Measurements from ENCODE around the gene HSPG2.
A peak's percentile ranks its signal among the peaks of the same experiment; 100 is the strongest.
"Not testable (repeated sequence)": the region's sequence is repeated elsewhere in the genome, so short reads cannot be mapped to it uniquely, and the experiment has no call there.

Gene HSPG2

DNA sequence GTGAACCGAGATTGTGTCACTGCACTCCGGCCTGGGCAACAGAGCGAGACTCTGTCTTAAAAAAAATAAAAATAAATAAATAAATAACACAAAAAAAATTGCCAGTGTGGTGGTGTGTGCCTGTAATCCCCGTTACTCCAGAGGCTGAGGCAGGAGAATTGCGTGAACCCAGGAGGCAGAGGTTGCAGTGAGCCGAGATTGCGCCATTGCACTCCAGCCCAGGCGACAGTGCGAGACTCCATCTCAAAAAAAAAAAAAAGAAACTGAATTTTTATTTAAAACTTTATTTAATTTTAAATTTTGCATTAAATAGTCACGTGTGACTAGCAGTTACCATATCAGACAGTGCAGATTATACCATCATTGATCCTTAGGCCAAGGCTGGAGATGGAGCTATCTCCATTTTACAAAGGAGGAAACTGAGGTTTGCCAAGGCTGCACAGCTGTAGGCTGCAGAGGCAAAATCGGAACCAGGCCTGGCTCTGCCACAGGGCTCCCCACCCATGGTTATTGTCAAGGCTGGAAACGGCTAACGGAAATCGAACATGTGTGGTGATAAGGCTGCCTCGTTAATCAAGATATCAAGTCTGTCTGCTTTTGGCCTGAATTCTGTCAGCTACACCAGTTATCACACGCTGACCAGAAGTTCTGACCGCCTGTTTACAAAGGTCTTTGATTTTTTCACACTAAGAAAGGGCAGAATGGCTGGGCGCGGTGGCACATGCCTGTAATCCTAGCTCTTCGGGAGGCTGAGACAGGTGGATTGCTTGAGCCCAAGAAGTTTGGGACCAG, 20.5 kb downstream of the HSPG2 start:
- no peak overlapping the region for H3K27ac ChIP-seq
- no peak for DNase-seq (ENCODE audit: low read depth, low spot score)

DNA sequence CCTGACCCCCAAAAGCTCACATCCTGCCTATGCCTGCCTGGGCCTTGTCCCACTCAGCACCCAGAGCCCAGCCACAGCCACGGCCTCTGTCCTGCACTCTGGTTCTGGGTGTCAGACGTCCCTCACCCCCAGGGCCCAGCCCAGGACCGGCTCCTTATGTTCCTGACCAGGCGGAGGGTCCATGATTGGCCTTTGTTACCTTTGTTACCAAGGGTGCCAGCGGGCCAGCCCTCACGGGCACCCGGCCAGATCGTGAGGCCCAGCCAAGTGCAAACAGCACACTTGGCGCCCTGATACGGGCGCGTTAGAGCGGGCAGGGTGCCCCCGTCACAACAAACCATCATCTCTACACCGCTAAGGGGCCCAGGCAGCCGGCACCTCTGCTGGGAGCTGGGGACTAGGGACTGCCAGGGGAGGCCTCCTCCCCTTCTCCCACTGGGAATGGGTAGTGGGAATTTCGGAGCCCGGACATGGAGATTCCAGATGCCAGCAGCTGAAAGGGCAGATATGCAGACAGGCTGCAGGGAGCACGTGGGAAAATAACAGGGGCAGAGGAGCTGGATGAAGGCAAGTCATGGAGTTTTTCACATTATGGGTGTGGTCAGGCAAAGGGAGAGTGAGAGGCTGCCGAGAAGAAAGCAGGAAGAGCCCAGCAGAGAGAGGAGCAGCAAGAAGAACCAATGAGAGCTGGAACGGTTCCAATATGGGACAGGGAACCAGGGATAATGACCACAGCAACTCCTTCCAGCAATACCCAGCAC, 22.1 kb downstream of the HSPG2 start:
- H3K27ac ChIP-seq, result no peak overlapping the region
- DNase-seq (ENCODE audit: low read depth, low spot score), result no peak

DNA sequence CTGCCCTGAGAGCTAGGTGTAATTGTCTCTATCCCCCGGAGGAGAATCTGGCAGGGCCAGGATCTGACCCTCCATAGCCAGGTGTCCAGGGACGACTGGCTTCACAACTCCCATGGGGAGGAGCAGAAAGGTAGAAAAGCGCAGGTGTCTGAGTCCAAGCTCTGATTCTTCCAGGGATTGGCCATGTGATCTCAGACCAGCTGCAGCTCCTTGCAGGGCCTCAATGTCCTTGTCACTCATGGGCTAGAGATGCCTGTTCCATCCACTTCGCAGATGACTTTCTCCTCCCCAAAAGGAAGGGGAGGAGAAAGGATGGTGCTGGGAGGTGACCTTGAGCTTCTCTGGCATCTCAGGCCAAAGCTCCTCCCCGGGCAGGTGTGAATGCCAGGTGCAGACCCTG, 22.7 kb downstream of the HSPG2 start:
- H3K27ac ChIP-seq, result no peak overlapping the region
- DNase-seq (ENCODE audit: low read depth, low spot score), result no peak

DNA sequence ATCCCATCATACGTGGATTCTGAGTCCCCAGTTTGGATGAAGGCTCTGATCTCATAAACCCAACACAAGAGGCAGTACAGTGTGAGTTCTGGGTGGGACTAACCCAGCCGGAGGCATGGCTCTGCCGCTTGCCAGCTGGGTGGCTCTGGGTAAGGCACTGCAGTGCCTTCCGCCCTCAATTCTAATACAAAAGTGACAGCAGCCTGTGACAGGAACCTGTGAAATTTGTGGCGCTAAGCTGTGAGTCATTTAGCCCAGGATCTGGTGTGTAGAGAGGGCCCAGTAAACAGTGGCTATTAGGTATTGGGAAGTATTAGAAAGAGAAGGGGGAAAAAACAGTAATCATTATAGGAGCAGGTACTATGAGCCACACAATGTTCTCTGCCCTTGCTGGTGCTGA, 23.3 kb downstream of the HSPG2 start:
- H3K27ac ChIP-seq, result no peak overlapping the region
- DNase-seq (ENCODE audit: low read depth, low spot score), result no peak

DNA sequence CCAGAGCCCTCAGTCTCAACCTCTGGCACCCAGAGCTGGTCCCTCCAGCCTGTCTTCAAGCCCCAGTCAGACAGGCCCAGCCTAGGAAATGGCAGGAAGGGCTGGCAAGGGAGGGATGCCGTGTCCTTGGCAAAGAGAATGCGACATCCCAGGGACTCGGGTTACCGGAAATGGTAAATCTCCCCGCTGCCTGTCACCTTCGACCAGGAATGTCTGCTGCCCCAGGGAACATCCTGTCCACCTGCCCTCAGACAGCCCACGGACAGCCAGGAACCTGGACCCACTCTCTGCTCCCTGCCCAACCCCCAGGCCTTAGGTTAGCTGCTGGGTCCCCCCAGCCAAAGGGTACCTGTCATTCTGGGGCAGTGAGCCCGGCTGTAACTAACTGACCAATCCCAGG, 23.9 kb downstream of the HSPG2 start:
- no peak overlapping the region for H3K27ac ChIP-seq
- no peak for DNase-seq (ENCODE audit: low read depth, low spot score)

DNA sequence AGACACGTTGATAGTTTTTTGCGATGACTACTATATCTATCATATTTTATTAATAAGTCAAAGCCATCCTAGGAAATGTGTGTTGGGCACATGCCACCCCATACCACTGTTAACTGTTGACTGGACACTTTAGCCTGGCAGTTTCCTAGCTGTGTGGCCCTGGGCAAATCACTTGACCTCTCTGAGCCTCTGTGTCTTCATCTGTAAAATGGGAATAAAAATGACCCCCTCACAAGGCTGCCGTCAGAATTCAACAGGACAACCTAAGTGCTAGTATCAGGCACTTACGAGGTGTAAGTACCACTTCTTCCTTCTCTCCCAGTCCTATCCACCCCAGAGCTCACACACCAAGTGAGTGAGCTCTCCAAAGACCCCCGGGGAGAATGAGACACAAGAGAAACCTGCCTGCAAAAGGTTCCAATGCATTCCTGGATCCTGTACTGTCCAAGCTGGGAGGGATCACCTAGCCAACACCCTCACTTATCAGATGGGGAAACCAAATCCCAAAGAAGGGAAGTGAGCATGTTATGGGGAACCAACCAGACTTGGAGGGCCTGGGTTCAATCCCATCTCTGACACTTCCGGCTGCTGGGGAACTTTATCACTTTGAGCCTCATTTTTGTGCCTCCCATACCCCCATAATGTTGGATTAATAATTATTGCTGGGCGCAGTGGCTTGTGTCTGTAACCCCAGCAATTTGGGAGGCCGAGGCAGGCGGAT, 24.9 kb downstream of the HSPG2 start:
- H3K27ac ChIP-seq, result no peak overlapping the region
- DNase-seq (ENCODE audit: low read depth, low spot score), result no peak

DNA sequence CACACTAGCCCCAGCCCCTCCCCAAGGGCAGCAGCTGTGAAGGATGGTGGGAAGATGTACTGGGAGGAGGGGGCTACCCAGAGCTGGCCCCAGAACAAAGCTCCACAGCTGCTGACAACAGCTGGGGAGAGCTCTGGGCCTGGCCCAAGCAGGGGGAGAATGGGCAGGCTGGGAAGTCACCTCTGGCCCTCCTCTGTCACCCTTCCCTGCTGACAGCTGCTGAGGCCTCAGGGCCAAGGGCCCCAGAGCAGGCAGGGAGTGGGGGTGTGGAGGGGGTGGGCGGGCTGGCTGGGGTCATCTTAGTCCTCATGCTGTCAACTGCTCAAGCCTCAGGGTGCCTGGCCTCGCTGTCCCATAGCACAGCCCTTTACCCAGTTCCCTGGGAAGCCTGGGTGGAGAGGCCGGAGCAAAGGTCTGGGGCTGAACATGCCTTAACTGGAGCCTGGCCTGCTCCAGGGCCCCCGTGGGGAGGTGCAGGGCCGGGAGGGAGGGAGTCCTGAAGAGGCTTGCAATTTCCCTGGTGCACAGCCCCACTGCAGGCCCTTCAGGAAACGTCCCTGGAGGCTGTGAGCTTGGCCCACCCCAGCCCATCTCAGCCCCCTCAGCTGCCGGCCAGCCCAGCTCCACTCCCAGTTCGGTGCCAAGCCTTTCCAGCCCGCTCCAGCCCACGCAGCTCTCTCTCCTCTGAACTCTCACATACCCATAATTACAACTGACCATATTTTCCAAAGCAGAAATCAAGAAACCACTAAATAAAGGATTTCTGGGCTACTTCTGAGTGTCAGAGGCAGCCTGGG, 25.7 kb downstream of the HSPG2 start:
- DNase-seq (ENCODE audit: low read depth, low spot score), result no peak
- no peak overlapping the region for H3K27ac ChIP-seq

DNA sequence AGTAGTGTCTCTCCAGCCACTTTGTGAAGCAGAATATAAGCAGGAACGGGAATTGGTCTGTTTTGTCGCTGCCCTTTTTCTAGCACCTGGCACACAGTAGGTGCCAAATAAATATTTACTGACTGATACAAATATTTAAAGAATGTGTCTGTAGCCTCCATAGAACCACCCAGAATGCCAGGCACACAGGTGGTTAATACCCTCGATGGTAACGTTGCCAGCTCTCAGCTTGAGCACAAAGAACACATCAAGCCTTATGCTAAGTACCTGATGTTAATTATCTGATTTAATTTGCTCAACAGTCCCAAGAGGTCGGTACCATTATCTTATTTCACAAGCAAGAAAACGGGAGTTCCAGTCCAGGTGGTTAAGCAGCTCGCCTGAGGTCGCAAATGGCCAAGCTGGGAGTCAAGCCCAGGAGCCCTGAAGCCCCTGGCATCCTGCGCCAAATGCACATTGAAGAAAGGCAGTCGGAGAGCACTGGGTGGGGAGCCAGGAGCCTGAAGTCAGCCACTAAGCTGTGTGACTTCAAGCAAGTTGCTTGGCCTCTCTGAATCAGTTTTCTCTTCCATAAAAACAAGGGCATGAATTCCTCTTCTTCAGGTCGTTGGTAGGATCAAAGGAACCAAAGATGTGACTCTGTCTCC, 26.4 kb downstream of the HSPG2 start:
- no peak overlapping the region for H3K27ac ChIP-seq
- no peak for DNase-seq (ENCODE audit: low read depth, low spot score)

DNA sequence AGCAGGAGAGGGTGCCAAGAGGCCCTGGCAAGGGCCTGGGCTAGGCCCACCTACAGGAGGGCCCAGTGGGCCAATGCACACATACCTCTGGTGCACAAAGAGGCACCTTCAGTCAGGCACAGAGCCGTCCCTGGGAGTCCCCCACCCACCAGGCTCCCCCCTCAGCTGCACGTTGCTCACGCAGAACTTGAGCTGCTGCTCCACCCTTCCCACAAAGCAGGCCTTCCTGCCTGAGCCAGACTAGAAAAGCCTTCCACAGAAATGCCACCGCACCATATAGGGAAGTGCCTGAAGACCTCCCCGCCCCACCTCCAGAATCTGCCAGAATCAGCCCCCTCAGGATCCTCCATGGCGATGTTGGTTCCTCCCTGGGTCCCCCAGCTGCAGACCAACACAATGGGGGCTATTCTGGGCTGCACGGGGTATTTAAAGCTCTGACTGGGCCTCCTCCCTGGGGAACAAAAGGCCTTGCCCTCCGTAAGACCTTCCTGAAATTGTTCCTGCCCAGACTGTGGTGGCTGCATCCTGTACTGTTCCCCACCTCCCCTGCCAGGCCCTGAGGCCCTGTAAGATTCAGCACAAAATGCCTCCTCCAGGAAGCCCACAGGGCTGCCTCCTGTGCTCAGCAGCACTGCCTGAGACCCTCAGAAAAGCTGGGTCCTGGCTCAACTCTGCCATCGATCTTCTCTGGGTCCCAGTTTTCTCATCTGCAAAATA, 27.2 kb downstream of the HSPG2 start:
- no peak for DNase-seq (ENCODE audit: low read depth, low spot score)
- H3K27ac ChIP-seq, result no peak overlapping the region

DNA sequence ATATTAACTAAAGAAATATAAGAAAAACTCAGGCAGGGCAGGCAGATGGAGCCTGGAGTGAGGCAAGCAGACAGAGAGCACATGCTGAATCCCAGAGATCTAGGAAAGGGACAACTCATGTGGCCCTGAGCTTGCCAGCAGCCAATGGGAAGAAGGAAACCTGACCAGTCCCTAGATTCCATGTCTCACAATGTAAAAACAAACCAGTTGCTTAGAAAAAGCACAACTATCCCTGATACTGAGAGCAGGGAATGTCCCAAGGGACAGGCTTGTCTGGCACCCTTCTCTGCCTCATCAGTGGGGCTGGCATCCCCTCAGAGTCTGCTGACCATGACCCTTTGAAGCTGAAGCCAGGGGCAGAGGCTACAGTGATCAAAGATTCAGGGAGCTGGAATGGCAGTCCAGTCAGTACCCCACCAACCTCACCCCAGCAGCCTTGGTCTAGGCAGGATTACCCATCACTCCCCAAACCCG, 27.8 kb downstream of the HSPG2 start:
- H3K27ac ChIP-seq, result no peak overlapping the region
- no peak for DNase-seq (ENCODE audit: low read depth, low spot score)

DNA sequence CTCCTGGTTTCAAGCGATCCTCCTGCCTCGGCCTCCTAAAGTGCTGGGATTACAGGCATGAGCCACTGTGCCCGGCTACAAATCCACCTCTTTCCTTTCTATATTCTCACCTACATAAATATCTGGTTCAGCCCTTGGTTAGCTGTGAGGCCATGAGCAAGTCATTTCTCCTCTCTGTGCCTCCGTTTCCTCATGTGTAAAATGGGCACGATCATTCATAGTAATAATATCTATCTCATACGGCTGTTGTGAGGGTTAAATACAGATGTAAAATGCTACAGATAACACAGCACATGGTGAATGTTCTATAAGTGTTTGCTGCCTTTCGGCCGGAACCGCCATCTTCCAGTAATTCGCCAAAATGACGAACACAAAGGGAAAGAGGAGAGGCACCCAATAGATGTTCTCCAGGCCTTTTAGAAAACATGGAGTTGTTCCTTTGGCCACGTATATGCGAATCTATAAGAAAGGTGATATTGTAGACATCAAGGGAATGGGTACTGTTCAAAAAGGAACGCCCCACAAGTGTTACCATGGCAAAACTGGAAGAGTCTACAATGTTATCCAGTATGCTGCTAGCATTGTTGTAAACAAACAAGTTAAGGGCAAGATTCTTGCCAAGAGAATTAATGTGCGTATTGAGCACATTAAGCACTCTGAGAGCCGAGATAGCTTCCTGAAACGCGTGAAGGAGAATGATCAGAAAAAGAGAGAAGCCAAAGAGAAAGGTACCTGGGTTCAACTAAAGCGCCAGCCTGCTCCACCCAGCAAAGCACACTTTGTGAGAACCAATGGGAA, 29.2 kb downstream of the HSPG2 start:
- not testable (repeated sequence) for H3K27ac ChIP-seq

DNA sequence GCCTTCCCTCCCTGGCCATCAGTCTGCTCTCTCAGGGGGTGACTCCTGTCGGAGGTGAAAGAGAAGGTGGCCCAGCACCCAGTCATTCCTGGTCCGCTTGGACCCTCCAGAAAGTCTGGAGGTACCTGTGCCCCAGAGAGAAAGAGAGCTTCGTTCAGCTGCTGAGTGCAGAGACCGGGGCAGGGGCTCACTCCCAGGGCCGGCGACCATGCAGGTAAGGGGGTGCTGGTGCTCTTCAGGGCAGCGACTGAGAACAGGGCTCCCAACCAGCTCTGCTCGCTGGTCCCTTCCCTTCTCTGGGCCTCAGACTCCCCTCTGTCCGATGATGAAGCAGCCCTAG, 30.1 kb downstream of the HSPG2 start:
- no peak for DNase-seq (ENCODE audit: low read depth, low spot score)
- no peak overlapping the region for H3K27ac ChIP-seq

More for the DNA sequence above, 29.2 kb downstream of the HSPG2 start:
- not testable (repeated sequence) for DNase-seq (ENCODE audit: low read depth, low spot score)

DNA sequence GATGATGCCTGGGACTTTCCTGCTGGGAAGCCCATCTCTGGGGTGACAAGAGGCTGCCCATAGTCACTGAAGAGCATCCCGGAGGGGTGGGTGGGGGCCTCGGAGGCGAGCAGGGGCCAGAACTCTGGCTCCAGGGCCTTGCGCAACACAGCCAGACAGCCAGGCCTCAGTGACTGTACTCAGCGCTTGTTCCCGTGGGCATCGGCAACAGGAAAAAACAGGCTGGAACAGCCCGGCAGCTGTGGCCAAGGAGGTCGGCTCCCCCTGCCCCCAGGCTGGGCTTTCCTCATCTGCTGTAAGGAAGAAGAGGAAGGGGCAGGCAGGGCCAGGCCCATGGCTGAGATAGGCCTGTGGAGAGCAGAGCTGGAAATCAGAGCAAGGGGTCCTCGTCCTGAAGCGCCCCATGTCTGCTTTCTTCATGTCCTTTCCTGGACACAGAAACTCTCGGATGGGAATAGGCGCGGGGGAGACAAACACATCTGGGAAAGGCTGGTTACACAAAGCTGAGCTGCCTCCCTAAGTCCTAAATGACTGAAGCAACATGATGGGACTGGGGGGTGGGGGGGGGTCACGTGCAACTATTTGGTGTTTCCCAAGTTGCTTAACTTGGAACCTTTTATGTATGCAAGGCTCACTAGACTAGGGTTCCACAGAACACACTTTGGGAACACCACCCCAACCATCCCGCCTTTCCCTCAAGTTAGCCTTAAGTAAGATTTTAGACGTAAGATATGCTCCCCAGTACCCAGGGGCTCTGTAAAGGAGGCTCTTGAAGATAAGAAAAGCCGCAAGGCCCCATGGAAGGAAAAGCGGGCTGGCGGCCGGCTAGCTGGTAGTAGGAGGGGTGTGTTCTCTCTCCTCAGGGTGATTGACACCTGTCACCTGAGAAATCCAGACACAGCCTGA, 30.7 kb downstream of the HSPG2 start:
- H3K27ac ChIP-seq, result no peak overlapping the region
- no peak for DNase-seq (ENCODE audit: low read depth, low spot score)

DNA sequence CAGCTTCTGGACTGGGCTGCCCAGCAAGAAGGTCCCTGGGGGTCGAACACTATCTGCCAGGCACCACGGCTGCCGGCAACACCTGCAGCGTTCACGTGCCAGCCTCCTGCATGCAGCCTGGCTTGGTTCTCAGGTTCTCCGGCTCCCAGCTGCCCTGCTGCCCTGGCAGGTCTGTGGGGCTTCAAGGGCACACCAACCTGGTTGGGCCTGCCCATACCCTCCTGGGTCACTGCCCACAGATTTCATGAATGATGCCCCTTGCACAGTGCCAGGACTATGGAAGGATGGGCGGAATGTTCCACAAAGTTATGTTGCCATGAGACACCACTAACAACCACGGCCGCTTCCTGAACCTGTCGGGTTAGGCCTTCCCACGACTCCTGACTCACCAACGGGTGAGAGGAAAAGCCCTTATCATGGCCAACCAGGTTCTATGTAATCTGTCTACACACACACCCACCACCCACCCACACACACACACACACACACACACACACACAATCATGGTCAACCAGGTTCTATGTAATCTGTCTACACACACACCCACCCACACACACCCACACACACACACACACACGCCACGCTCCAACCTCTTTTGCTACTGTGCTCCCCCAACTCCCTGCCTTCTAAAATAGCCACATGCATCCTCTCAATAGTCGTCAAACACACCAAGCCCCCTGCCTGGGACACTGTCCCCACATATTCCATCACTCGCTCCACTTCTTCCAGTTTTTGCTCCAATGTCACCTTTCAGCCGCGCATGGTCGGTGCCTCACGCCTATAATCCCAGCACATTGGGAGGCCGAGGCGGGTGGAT, 32.2 kb downstream of the HSPG2 start:
- no peak overlapping the region for H3K27ac ChIP-seq
- peak; percentile 83 for DNase-seq (ENCODE audit: low read depth, low spot score)

DNA sequence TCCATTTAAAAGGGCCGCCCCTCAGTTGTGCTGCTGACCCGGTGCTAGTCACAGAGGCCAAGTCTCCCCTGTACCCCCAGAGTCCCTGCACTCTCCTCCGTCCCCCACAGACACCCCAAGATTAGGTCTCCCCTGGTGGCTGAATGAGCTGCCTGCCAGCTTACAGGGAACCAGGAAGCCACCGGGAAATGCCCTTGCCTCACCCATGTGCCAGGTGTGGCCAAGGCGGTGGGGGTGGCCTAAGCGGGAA, 32.7 kb downstream of the HSPG2 start:
- no peak for DNase-seq (ENCODE audit: low read depth, low spot score)
- H3K27ac ChIP-seq, result no peak overlapping the region

DNA sequence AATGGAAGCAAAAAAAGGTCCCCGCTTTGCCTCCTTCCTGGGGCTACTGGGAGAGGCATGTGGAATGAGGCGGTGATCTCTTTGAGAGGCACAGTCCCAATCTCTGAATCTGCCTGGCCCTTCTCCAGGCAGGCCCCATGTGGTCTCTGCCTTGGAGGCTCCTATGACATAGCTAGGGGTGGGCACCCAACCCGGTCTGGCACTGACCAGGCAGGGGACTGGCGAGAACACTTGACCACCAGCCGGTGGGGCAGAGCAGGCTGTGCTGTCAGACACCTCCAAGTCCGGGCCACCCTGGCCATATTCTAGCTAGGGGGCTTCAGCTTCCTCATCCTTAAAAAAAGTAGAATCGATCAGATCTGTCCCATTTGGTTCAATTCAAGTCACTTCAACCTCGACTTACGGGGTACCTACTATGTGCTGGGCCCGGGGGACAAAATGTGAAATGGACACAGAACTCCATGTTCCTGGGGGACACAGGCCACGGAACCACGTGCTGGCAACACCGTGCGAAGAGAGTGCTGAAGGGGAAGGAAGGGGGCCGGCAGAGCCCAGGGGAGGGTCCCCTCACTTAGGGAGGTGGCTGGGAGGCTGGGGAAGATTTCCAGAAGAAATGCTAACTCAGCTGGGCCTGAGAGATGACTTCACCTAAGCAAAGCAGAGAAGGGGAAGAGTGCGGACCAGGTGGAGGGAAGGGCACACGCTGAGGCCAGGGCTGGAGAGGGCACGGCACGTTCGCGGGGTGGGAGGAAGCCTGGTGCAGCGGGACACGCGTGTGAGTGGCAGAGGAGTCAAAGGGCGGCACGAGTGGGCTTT, 33.3 kb downstream of the HSPG2 start:
- no peak overlapping the region for H3K27ac ChIP-seq
- DNase-seq (ENCODE audit: low read depth, low spot score), result no peak

All from epithelial cell of prostate (primary cell).